ES-I3 (cell line): ENCODE measurements around the gene DLD.

Experiments used
- H3K36me3 ChIP-seq: 2 replicates; pipeline ENCODE4 v1.6.1; 2013; ENCODE audit warnings: mild to moderate bottlenecking, low read length, control low read depth, moderate library complexity; ENCODE audit not compliant: insufficient read depth
- H3K4me1 ChIP-seq: 2 replicates; pipeline ENCODE4 v1.6.1; 2013; ENCODE audit warnings: mild to moderate bottlenecking, control low read depth, low read length; ENCODE audit not compliant: insufficient read depth
- H3K9ac ChIP-seq: 2 replicates; pipeline ENCODE4 v1.6.1; 2013; ENCODE audit warnings: low read depth, mild to moderate bottlenecking, low read length, moderate library complexity
- H3K9me3 ChIP-seq: 2 replicates; pipeline ENCODE4 v1.6.1; 2013; ENCODE audit warnings: mild to moderate bottlenecking, low read length, moderate library complexity; ENCODE audit not compliant: control insufficient read depth, insufficient read depth

Gene DLD

GRCh38 chr7:107860279-107860961 lies 30.6 kb upstream of the DLD start:
- no peaks in the 10 kb centered on the region for H3K36me3 ChIP-seq
- H3K9me3 ChIP-seq, result no peaks in the 10 kb centered on the region
- H3K9ac ChIP-seq, result no peak overlapping the region
- no peaks in the 10 kb centered on the region for H3K4me1 ChIP-seq

- no peaks in the 10 kb centered on the region for H3K36me3 ChIP-seq
- no peak overlapping the region for H3K9ac ChIP-seq
- no peaks in the 10 kb centered on the region for H3K9me3 ChIP-seq
- no peaks in the 10 kb centered on the region for H3K4me1 ChIP-seq
Measured at GRCh38 chr7:107860981-107861652, 29.9 kb upstream of the DLD start.

- H3K36me3 ChIP-seq, result no peaks in the 10 kb centered on the region
- no peaks in the 10 kb centered on the region for H3K4me1 ChIP-seq
- H3K9ac ChIP-seq, result no peak overlapping the region
- H3K9me3 ChIP-seq, result no peaks in the 10 kb centered on the region
Measured at GRCh38 chr7:107865956-107866775, 24.8 kb upstream of the DLD start.

GRCh38 chr7:107867858-107868466 lies 23.0 kb upstream of the DLD start:
- Histone ChIP-seq H3K4me1 (no peaks in the 10 kb centered on the region), H3K36me3 (no peaks in the 10 kb centered on the region), H3K9me3 (no peaks in the 10 kb centered on the region), H3K9ac (no peak overlapping the region)

GRCh38 chr7:107870427-107871000 lies 20.5 kb upstream of the DLD start:
- Histone ChIP-seq H3K36me3 (no peaks in the 10 kb centered on the region), H3K4me1 (no peaks in the 10 kb centered on the region), H3K9ac (no peak overlapping the region), H3K9me3 (no peaks in the 10 kb centered on the region)

GRCh38 chr7:107874111-107874510 lies 16.9 kb upstream of the DLD start:
- Histone ChIP-seq H3K4me1 (no peaks in the 10 kb centered on the region), H3K9me3 (no peaks in the 10 kb centered on the region), H3K36me3 (no peaks in the 10 kb centered on the region), H3K9ac (no peak overlapping the region)

- Histone ChIP-seq H3K4me1 (no peaks in the 10 kb centered on the region), H3K36me3 (no peaks in the 10 kb centered on the region), H3K9ac (no peak overlapping the region), H3K9me3 (no peaks in the 10 kb centered on the region)
Measured at GRCh38 chr7:107874605-107875446, 16.2 kb upstream of the DLD start.

GRCh38 chr7:107876916-107877315 lies 14.1 kb upstream of the DLD start:
- H3K4me1 ChIP-seq, result no peaks in the 10 kb centered on the region
- H3K9me3 ChIP-seq, result no peaks in the 10 kb centered on the region
- no peak overlapping the region for H3K9ac ChIP-seq
- H3K36me3 ChIP-seq, result no peaks in the 10 kb centered on the region

- no peaks in the 10 kb centered on the region for H3K4me1 ChIP-seq
- H3K9me3 ChIP-seq, result no peaks in the 10 kb centered on the region
- no peak overlapping the region for H3K9ac ChIP-seq
- H3K36me3 ChIP-seq, result no peaks in the 10 kb centered on the region
Measured at GRCh38 chr7:107877731-107878382, 13.1 kb upstream of the DLD start.

- no peaks in the 10 kb centered on the region for H3K4me1 ChIP-seq
- H3K9me3 ChIP-seq, result no peaks in the 10 kb centered on the region
- no peak overlapping the region for H3K9ac ChIP-seq
- no peaks in the 10 kb centered on the region for H3K36me3 ChIP-seq
Measured at GRCh38 chr7:107878636-107879035, 12.3 kb upstream of the DLD start.

- no peaks in the 10 kb centered on the region for H3K9me3 ChIP-seq
- no peaks in the 10 kb centered on the region for H3K36me3 ChIP-seq
- H3K4me1 ChIP-seq, result no peaks in the 10 kb centered on the region
- H3K9ac ChIP-seq, result no peak overlapping the region
Measured at GRCh38 chr7:107879400-107880035, 11.5 kb upstream of the DLD start.

- Histone ChIP-seq H3K9ac (no peak overlapping the region), H3K36me3 (no peaks in the 10 kb centered on the region), H3K9me3 (no peaks in the 10 kb centered on the region), H3K4me1 (no peaks in the 10 kb centered on the region)
Measured at GRCh38 chr7:107882766-107883165, 8.2 kb upstream of the DLD start.
